NCI-H187 (cell line): Measurements from ENCODE around the gene POLDIP3.

ENCODE experiments used
- DNase-seq, 2 experiments: peaks; one replicate each; lab custom pipeline; 2025; lab: John Stamatoyannopoulos, UW

Gene POLDIP3

GRCh38 chr22:42642806-42643633 lies 28.3 kb upstream of the POLDIP3 start:
- no peak for DNase-seq

GRCh38 chr22:42641801-42642413 lies 27.2 kb upstream of the POLDIP3 start:
- DNase-seq = no peak

- DNase-seq = no peak
These were observed 25.0 kb upstream of the POLDIP3 start for GRCh38 chr22:42639541-42640241.

- no peak for DNase-seq
These were observed 22.9 kb upstream of the POLDIP3 start for GRCh38 chr22:42637555-42637954.

- DNase-seq = no peak
These were observed 21.8 kb upstream of the POLDIP3 start for GRCh38 chr22:42636506-42636905.

GRCh38 chr22:42635531-42635930 lies 20.8 kb upstream of the POLDIP3 start:
- no peak for DNase-seq

- DNase-seq = no peak
These were observed 18.3 kb upstream of the POLDIP3 start for GRCh38 chr22:42633013-42633412.

- DNase-seq = no peak
These were observed 17.4 kb upstream of the POLDIP3 start for GRCh38 chr22:42632096-42632495.

GRCh38 chr22:42630901-42631602 lies 16.4 kb upstream of the POLDIP3 start:
- no peak for DNase-seq

GRCh38 chr22:42630211-42630610 lies 15.5 kb upstream of the POLDIP3 start:
- DNase-seq = no peak

- no peak for DNase-seq
These were observed 13.3 kb upstream of the POLDIP3 start for GRCh38 chr22:42627981-42628380.

- no peak for DNase-seq
These were observed 12.4 kb upstream of the POLDIP3 start for GRCh38 chr22:42626951-42627625.

GRCh38 chr22:42626431-42626830 lies 11.7 kb upstream of the POLDIP3 start:
- no peak for DNase-seq

GRCh38 chr22:42625416-42625815 lies 10.7 kb upstream of the POLDIP3 start:
- DNase-seq = no peak

- DNase-seq = no peak
These were observed 9.9 kb upstream of the POLDIP3 start for GRCh38 chr22:42624551-42625106.

GRCh38 chr22:42623756-42624441 lies 9.2 kb upstream of the POLDIP3 start:
- no peak for DNase-seq

- no peak for DNase-seq
These were observed 8.6 kb upstream of the POLDIP3 start for GRCh38 chr22:42623301-42623751.

GRCh38 chr22:42622061-42622710 lies 7.5 kb upstream of the POLDIP3 start:
- DNase-seq = no peak

- DNase-seq = no peak
These were observed 6.9 kb upstream of the POLDIP3 start for GRCh38 chr22:42621505-42622002.

- DNase-seq = no peak
These were observed 5.4 kb upstream of the POLDIP3 start for GRCh38 chr22:42620084-42620483.
